ENCODE results near the gene APCDD1L. TPM values are rescaled to one million over a fixed set of nuclear protein-coding genes. Genes with fewer than 3 reads are reported as not detected.

Gene APCDD1L
- total RNA-seq, 3 donors from 2014 or later, result 0.73 to 2.0 TPM; not detected in 1

DNA sequence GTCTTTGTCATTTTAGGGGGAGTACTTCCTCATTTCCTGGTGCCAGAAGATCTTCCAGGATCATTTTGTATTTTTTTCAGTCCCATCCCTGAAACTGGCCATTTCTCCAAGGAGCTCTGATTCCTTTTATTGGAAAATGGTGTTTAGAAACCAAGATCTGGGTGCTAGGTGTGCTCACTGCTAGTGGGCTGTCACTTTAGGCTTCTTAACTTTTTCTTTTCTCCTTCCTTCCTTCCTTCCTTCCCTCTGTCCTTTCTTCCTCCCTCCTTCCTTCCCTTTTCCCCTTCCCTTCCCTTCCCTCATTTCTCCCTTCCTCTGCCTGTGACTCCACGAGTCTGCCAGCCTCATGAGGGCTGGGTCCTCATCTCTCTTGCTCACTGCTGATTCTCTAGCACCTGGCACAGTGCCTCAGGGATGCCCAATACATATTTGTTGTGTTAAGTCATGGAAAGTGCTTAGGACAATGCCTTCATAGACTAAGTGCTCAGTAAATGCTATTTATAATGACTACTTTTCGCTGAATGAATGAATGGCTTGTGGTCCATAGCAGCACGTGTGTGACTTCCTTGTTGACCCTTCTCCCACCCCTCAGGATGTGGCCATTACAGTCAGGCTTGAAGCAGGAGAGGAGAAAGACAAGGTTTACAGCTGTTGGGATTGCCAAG, 36.9 kb downstream of the APCDD1L start:
- no peaks in the 10 kb centered on the region for H3K27me3 ChIP-seq
- no peak overlapping the region for H3K27ac ChIP-seq
- H3K36me3 ChIP-seq, result no peaks in the 10 kb centered on the region
- H3K4me3 ChIP-seq, result no peak overlapping the region
- no peaks in the 10 kb centered on the region for H3K4me1 ChIP-seq
- TF ChIP-seq POLR2A (IDR thresholded peaks at IDR 0.05) (no peak), POLR2AphosphoS5 (IDR thresholded peaks at IDR 0.05) (no peak)
- TF ChIP-seq, protein P1, sequence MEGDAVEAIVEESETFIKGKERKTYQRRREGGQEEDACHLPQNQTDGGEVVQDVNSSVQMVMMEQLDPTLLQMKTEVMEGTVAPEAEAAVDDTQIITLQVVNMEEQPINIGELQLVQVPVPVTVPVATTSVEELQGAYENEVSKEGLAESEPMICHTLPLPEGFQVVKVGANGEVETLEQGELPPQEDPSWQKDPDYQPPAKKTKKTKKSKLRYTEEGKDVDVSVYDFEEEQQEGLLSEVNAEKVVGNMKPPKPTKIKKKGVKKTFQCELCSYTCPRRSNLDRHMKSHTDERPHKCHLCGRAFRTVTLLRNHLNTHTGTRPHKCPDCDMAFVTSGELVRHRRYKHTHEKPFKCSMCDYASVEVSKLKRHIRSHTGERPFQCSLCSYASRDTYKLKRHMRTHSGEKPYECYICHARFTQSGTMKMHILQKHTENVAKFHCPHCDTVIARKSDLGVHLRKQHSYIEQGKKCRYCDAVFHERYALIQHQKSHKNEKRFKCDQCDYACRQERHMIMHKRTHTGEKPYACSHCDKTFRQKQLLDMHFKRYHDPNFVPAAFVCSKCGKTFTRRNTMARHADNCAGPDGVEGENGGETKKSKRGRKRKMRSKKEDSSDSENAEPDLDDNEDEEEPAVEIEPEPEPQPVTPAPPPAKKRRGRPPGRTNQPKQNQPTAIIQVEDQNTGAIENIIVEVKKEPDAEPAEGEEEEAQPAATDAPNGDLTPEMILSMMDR (IDR thresholded peaks at IDR 0.05), result no peak
- peaks cover 11 to 24% of the 10 kb centered on the region in 2 donors for H3K9me3 ChIP-seq
- intact Hi-C loops (cut with DNase I; ENCODE audit: low total_unique reads), result no loop called here
- no peak for DNase-seq (ENCODE audit: low spot score in 2 of 2)

DNA sequence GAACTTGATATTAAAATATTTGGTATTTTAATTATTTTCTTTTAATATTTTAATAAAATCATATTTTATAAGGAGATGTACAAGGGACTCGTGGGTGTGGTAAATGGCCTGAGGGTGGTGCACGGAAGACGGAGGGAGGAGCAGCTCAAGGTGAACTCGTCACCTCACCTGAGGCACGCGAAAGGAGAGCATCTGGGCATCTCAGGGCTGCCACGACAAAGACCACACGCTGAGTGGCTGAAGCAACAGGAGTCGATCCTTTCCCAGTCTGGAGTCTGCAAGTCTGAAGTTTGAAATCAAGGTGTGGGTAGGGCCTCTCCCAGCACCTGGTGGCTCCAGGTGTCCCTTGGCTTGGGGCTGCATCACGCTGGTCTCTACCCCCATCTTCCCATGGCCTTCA, 39.7 kb downstream of the APCDD1L start:
- TF ChIP-seq, protein P1 (IDR thresholded peaks at IDR 0.05), result no peak
- no peak for TF ChIP-seq POLR2AphosphoS5 (IDR thresholded peaks at IDR 0.05)
- TF ChIP-seq POLR2A (IDR thresholded peaks at IDR 0.05), result no peak
- no peaks in the 10 kb centered on the region for H3K27me3 ChIP-seq
- peaks cover 11 to 24% of the 10 kb centered on the region in 2 donors for H3K9me3 ChIP-seq
- no peaks in the 10 kb centered on the region for H3K4me1 ChIP-seq
- no peak for DNase-seq (ENCODE audit: low spot score in 2 of 2)
- no peaks in the 10 kb centered on the region for H3K36me3 ChIP-seq
- H3K4me3 ChIP-seq, result no peak overlapping the region
- intact Hi-C loops (cut with DNase I; ENCODE audit: low total_unique reads), result no loop called here
- no peak overlapping the region for H3K27ac ChIP-seq

DNA sequence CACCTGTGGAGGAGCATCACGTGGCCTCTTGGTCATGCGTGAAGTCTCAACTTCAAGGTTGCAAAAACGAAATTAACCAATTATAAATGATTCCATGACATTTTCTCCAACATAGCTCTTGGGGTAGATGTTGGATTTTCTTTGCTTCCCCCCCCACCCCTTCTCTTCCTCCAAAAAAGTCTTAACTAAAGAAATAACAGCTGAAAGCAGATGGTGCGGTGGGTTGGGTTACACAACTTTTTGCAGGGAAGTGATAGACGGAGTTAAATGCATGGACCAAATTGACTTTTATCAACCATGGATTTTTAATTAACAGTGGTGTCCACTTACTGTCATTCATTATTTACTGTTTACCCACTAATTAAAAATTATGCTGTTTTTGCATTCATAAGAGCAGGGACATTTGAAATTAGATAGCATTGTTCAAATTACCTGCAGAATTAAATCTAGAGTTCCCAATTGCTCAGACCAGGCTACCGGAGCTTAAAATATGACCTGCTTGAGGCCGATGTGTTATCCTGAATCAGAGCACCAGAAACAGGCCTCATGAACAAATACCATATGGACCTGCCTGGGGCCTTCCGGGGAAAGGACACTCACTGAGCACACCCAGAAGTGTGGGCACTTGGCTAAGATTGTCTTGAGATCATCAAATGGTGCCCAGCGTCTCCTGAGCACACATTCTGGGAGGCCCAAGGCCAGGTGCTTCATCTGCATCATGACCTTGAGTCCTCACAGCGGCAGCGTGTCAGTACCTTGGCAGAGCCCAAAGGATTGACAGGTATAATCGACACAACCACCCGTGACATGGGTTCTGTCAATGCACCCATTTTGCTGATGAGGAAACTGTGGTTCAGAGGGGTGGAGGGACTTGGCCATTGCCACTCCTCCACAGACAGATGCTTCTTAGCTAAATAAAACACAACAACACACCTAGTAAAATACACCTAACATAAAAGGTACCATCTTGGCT, 41.5 kb downstream of the APCDD1L start:
- H3K27ac ChIP-seq, result no peak overlapping the region
- intact Hi-C loops (cut with DNase I; ENCODE audit: low total_unique reads), result no loop called here

DNA sequence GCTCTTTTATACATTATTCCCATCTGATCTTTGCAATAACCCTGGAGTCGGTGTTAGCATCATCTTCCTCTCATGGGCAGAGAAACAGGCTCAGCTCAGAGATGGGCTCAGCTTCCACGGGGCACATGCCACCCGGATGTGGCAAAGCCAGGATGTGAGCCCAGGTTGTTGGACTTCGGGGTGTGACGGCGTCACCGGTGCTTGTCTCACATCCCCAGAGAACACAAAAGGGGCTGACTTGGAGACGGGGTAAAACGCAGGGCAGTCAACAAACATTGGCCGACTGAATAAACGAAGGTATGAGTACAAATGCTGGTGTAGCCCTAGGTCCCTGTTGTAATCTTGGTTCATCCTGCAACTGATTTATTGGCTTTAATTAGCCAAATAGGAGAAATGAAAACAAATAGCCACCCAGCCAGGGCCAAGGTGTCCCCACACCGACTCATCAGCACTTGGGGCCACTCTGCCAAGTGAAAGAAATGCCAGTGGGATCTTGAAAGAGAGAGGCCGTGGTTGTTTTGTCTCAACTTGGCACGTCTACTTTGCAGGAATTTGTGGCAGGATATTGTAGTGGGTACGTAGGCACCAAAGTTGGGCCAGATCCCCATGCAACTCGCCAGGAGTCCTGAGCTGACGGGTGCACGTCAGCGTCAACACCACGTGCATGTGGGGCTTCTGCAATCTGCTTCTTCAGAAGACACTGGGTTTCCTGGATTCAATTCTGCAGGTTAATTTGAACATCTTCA, 42.8 kb downstream of the APCDD1L start:
- DNase-seq (ENCODE audit: low spot score in 2 of 2), result peak in 1 of 2 donors; percentile 65
- H3K36me3 ChIP-seq, result no peaks in the 10 kb centered on the region
- H3K27me3 ChIP-seq, result no peaks in the 10 kb centered on the region
- H3K4me1 ChIP-seq, result no peaks in the 10 kb centered on the region
- TF ChIP-seq, protein P1 (IDR thresholded peaks at IDR 0.05), result no peak
- TF ChIP-seq POLR2AphosphoS5 (IDR thresholded peaks at IDR 0.05) (no peak), POLR2A (IDR thresholded peaks at IDR 0.05) (no peak)
- H3K9me3 ChIP-seq, result peaks cover 0 to 10% of the 10 kb centered on the region in 2 donors
- H3K27ac ChIP-seq, result no peak overlapping the region
- intact Hi-C loops (cut with DNase I; ENCODE audit: low total_unique reads), result no loop called here
- H3K4me3 ChIP-seq, result no peak overlapping the region

More for the DNA sequence above, 41.5 kb downstream of the APCDD1L start:
- no peaks in the 10 kb centered on the region for H3K27me3 ChIP-seq
- H3K9me3 ChIP-seq, result peaks cover 10 to 22% of the 10 kb centered on the region in 2 donors
- no peak for DNase-seq (ENCODE audit: low spot score in 2 of 2)
- no peaks in the 10 kb centered on the region for H3K4me1 ChIP-seq
- TF ChIP-seq POLR2AphosphoS5 (IDR thresholded peaks at IDR 0.05), result no peak
- TF ChIP-seq POLR2A (IDR thresholded peaks at IDR 0.05), result no peak
- TF ChIP-seq, protein P1 (IDR thresholded peaks at IDR 0.05), result no peak
- no peaks in the 10 kb centered on the region for H3K36me3 ChIP-seq
- no peak overlapping the region for H3K4me3 ChIP-seq

Data from breast epithelium (tissue), 4 donors.